Measurements from ENCODE around the gene UBN1.

DNA sequence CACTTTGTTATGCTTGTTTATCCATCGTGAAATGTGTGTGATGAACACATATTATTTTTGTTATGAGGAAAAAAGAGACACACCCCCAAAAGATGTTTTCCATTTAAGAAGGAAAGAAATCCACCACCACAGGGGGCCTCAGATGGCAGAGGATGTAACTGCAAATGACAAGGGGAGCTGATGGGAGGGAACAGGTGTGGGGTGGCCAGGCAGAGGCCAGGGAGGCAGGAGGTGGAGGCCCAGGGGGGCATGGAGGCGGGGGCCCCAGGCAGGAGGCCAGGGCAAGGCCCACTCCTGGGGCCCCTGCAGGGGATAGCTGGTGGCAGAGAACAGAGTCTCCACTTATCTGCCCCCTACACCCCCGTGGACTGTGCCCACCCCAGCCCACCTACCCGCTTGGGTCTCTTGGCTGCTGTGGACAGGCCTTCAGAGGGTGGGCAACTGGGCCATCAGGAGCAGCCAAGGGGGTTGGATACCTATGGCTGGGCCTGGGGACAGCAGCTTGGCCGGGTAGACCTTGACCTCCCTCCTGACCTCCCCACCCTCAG is 61.6 kb downstream of the UBN1 start:
- TF ChIP-seq, protein P1, sequence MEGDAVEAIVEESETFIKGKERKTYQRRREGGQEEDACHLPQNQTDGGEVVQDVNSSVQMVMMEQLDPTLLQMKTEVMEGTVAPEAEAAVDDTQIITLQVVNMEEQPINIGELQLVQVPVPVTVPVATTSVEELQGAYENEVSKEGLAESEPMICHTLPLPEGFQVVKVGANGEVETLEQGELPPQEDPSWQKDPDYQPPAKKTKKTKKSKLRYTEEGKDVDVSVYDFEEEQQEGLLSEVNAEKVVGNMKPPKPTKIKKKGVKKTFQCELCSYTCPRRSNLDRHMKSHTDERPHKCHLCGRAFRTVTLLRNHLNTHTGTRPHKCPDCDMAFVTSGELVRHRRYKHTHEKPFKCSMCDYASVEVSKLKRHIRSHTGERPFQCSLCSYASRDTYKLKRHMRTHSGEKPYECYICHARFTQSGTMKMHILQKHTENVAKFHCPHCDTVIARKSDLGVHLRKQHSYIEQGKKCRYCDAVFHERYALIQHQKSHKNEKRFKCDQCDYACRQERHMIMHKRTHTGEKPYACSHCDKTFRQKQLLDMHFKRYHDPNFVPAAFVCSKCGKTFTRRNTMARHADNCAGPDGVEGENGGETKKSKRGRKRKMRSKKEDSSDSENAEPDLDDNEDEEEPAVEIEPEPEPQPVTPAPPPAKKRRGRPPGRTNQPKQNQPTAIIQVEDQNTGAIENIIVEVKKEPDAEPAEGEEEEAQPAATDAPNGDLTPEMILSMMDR (IDR thresholded peaks at IDR 0.05) = no peak
- no peak for TF ChIP-seq POLR2A (IDR thresholded peaks at IDR 0.05)

Measured in Peyer's patch (tissue), 4 donors.